NCI-H187 treated with DMSO at 0.1 percent for 48 hours (cell line): ENCODE data around the gene THSD8.

ENCODE experiments used
- DNase-seq: peaks from one replicate; lab custom pipeline; 2025; lab: John Stamatoyannopoulos, UW

THSD8 gene

GRCh38 chr19:12779162-12779993, 22.5 kb upstream of the THSD8 start:
- no peak for DNase-seq

- no peak for DNase-seq
Observed at GRCh38 chr19:12782174-12782423, 19.8 kb upstream of the THSD8 start.

- no peak for DNase-seq
Observed at GRCh38 chr19:12782424-12783290, 19.2 kb upstream of the THSD8 start.

- DNase-seq, result no peak
Observed at GRCh38 chr19:12783291-12783848, 18.5 kb upstream of the THSD8 start.

GRCh38 chr19:12783849-12784393, 17.9 kb upstream of the THSD8 start:
- no peak for DNase-seq

- no peak for DNase-seq
Observed at GRCh38 chr19:12784394-12784870, 17.4 kb upstream of the THSD8 start.

- DNase-seq, result no peak
Observed at GRCh38 chr19:12784871-12785430, 16.9 kb upstream of the THSD8 start.

GRCh38 chr19:12785431-12786031, 16.3 kb upstream of the THSD8 start:
- no peak for DNase-seq

- DNase-seq, result no peak
Observed at GRCh38 chr19:12786141-12786870, 15.6 kb upstream of the THSD8 start.

GRCh38 chr19:12786952-12787351, 14.9 kb upstream of the THSD8 start:
- DNase-seq, result no peak

GRCh38 chr19:12787458-12787857, 14.4 kb upstream of the THSD8 start:
- no peak for DNase-seq

GRCh38 chr19:12788042-12788681, 13.7 kb upstream of the THSD8 start:
- DNase-seq, result no peak

- DNase-seq, result no peak
Observed at GRCh38 chr19:12788682-12789097, 13.2 kb upstream of the THSD8 start.

- no peak for DNase-seq
Observed at GRCh38 chr19:12789098-12789903, 12.6 kb upstream of the THSD8 start.

- no peak for DNase-seq
Observed at GRCh38 chr19:12789904-12790619, 11.8 kb upstream of the THSD8 start.

GRCh38 chr19:12790628-12791344, 11.1 kb upstream of the THSD8 start:
- no peak for DNase-seq

- no peak for DNase-seq
Observed at GRCh38 chr19:12791345-12792050, 10.4 kb upstream of the THSD8 start, which contains the start of gene JUNB. Gene JUNB (plus strand): TSS chr19:12791486. CDS start chr19:12791772, 286 bp downstream.
